Smooth muscle cell of the brain vasculature (primary cell): ENCODE results near the gene SPAM1.
"Not testable (repeated sequence)": the region's sequence is repeated elsewhere in the genome, so short reads cannot be mapped to it uniquely, and the experiment has no call there.

ENCODE experiments used
- DNase-seq: peaks from one replicate; pipeline ENCODE4 v3.0.0-alpha.2; 2012; ENCODE audit warnings: low read depth, low spot score

Gene SPAM1, protein sequence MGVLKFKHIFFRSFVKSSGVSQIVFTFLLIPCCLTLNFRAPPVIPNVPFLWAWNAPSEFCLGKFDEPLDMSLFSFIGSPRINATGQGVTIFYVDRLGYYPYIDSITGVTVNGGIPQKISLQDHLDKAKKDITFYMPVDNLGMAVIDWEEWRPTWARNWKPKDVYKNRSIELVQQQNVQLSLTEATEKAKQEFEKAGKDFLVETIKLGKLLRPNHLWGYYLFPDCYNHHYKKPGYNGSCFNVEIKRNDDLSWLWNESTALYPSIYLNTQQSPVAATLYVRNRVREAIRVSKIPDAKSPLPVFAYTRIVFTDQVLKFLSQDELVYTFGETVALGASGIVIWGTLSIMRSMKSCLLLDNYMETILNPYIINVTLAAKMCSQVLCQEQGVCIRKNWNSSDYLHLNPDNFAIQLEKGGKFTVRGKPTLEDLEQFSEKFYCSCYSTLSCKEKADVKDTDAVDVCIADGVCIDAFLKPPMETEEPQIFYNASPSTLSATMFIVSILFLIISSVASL

DNA sequence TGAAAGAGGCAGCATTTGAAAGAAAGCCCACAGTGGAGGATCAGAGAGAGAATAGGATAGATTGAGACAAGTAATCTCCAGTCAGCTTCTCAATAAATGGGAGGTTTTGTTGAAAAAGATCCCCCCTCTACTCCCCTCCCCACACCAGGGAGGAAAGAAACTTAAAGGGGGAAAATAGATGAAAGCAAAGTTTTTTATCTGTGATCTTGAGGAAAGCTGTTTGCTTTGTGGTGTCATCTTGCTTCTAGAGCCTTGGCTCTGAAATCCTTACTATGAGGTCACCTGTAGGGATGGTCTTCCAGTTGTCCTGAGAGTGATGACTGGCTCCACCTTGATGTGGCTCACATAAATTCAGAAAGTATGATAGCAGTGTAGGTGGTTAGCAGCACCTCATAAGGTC, at the start of gene SPAM1:
SPAM1 (plus strand) TSS at position 301 of the 400 bp plus-strand sequence. CDS start 28,330 bp downstream, outside the sequence.
- no peak for DNase-seq

DNA sequence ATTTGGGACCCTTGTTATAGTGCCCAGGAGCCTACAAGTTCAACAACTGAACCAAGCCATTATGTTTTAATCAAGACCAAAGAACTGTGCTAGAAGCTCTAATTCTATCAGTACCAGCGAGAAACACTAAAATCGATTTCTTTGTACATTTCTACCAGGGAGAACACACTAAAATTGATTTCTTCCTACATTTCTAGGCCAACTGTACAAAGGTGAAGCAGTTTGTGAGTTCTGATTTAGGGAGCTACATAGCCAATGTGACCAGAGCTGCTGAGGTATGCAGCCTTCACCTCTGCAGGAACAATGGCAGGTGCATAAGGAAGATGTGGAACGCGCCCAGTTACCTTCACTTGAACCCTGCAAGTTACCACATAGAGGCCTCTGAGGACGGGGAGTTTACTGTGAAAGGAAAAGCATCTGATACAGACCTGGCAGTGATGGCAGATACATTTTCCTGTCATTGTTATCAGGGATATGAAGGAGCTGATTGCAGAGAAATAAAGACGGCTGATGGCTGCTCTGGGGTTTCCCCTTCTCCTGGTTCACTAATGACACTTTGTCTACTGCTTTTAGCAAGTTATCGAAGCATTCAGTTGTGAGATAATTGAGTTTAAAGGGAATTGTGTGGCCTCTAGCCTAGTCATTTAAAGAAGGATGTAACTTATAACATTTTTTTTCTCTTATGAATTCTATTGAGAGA, 48.3 kb upstream of the SPAM1 start:
- DNase-seq = no peak

DNA sequence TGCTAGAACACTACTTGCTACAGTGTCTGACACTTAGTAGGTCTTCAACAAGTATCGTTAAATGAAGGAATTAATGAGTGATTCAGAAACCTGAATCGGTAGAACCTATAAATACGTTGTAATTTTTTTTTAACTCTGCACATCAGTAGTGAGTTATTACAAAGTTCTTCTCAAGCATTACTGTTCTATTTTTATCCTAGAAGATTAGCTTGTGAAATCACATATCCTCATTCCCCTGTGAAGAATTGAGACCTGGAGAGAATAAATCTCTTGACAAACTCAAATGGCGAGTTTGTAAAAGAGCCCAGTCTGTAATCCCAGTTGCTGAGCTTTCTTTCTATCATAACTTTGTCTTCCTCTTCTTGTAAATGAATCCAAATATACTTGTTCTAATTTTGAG, 45.4 kb upstream of the SPAM1 start:
- no peak for DNase-seq

DNA sequence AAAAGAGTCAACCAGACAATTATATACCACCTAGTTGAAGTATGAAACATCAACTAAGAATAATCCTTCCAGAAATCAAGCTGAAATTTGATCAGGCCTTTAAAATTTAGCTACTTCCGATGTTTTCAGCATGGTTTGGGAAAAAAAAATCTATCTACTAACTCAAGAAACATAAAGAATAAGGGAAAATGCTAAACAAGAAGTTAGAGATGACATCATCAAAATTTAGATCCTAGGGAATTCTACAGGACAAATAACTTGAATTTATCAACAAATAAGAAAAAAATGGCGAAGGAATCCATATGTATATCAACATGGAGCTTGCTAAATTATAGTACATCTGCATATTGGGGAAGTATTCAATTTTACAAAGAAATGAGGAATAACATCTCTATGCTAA, 43.7 kb upstream of the SPAM1 start:
- DNase-seq = no peak

DNA sequence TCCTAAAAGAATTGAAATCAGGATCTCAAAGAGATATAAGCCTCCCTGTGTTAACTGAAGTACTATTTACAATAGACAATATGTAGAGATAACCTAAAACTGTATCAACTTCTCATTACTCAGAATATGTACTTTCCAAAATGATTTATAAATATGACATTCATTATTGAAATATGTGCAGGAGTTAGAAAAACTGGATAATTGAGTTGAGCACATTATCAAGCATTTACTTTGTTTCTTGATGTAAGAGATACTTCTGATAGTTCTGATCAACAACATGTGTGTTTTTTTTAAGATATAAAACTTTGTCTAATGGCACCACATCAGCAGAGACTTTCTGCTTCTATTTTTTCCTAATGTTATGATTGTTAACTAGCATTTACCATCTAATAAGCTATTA, 41.9 kb upstream of the SPAM1 start:
- DNase-seq = no peak

DNA sequence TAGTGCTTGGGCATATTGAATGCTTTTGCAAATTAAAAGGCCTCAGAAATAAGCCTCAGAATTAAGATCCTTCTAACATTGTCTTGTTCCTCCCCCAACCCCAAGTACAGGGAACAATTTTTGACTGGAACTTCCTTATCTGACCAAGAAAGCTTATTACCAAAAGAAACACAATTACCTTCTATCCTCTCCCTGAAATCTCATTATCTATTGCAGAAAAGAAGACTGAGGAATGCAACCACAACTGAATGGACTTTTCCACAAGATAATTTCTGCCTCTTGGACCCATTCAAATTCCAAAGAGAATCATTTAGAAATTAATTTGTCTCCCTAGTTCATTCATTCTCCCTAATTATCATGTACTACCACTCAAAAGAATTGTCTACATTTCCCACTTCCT, 36.8 kb upstream of the SPAM1 start:
- no peak for DNase-seq

DNA sequence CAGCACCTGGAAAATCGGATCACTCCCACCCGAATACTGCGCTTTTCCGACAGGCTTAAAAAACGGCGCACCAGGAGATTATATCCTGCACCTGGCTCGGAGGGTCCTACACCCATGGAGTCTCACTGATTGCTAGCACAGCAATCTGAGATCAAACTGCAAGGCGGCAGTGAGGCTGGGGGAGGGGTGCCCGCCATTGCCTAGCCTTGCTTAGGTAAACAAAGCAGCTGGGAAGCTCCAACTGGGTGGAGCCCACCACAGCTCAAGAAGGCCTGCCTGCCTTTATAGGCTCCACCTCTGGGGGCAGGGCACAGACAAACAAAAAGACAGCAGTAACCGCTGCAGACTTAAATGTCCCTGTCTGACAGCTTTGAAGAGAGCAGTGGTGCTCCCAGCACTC, 30.3 kb upstream of the SPAM1 start:
- DNase-seq = not testable (repeated sequence)

DNA sequence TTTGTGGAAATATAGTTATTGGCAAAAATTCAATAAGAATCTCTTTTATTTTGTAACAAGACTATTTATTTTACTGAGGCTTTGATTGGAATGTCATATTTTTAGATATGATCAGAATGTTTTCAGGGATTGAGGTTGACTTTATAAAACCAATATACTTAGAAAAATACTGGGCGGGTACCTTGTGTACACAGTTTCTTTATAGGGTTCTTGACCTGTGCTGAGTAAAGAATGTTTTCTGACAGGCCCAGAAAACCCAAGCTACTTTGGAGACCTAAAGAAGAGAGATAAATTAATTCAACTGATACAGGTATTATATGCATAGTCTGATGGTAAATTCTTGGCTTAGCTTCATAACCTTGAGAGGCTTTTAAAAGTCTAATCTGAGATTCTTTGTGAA, 23.9 kb upstream of the SPAM1 start:
- DNase-seq = no peak

DNA sequence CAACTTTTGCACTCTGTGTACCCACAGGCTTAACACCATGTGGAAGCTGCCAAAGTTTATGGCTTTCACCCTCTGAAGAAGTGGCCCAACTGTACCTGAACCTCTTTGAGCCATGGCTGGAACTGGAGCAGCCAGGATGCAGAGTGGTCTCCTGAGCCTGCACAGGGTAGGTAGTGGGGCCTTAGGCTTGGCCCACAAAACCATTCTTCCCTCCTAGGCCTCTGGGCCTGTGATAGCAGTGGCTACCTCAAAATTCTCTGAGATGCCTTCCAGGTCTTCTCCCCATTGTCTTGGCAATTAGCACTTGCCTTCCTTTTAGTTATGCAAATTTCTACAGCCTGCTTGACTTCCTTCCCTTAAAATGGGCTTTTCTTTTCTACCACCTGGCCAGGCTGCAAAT, 19.3 kb upstream of the SPAM1 start:
- no peak for DNase-seq

DNA sequence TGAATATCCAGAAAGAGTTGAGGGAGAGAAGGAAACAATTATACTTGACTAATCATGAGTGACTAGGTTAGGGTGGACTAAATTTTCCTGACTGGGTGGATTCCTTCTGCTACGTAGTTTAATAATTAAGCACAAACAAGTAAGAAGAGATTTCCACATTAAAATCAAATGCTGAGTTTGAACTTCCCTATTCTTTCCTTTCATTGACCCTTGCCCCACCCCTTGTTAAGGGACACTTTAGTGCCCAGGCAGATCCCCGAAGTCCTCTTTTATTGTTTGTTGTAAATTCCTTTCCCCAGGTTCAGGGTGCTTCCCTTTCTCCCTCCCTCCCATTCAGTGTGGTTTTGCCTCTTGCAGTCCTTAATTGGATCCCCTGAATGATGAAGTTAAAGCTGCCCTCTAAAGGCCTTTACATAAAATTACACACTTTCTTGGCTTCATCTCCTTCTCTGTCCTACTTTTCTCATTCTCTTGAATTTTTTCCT, 8.8 kb upstream of the SPAM1 start:
- DNase-seq = no peak

DNA sequence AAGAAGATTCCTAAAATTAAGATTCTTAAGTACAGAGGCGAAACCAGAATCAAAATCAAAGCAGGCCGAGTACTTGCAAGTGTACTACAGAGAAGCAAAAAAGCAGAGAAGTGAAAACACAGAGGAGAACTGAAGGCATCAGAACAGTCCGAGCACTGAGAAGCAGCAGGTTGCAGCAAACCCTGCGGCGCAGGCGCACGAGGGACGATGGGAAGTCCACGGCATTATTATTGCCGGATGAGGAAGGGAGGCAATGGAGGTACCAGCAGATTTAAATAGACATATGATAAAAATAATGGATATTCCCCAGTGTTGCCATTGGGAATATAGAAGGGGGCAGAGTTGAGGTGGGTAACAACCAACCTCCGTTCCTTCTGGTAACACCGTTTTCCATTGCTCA, 7.2 kb upstream of the SPAM1 start:
- no peak for DNase-seq

DNA sequence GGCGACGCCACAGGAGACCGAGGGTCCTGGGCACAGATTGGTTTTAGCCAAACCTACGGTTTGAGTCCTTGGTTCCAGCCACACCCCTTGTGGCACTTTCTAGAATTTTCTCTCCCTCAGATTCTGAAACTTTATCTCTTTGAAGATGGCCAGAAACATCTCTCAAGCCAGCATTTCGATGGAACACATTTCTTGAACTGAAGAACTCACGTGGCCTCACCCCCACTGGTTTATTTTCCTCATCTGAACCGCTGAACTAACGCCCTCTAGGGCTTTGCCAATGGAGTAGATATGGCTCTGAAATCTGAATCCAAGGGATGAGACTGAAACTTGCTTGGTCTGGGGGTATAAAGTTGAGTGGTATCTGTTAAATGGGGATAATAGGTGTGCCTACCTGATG, 6.7 kb upstream of the SPAM1 start:
- no peak for DNase-seq

DNA sequence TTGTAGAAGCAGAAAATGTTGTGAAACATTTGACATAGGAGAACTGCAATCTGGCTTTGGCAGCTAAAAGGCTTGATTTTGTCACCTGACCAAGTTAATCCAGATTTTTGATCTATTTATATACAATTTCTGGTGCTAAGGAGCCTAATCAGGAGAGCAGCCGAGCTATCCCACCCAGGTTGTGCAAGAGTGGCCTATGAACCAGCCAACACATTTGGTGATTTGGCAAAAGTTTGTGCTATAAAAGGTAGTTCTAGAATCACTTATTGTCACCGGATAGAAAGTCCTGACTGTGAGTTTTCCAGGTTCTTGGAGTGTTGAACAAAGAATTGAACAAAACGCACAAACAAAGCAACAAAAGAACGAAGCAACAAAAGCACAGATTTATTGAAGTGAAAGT, 1.4 kb upstream of the SPAM1 start:
- DNase-seq = no peak

DNA sequence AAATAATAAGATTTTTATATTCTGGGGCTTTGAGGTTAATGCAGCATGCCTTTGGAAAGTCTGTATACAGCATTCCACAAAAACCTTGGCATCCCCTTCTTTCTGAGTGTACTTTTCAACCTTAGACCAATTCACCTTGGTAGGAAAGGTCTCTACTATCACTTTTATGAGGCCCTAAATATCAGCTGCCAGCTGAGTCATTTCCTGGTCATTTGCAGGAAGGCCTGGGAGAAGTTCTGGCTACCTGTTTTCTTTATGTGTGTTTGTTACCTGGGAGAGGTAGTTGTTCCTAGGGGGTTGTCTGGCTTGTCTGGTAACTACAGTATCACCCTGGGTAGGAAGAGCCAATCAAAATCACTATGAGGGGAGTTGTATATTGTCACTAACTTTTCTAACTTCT, 4.1 kb downstream of the SPAM1 start:
- DNase-seq = no peak

DNA sequence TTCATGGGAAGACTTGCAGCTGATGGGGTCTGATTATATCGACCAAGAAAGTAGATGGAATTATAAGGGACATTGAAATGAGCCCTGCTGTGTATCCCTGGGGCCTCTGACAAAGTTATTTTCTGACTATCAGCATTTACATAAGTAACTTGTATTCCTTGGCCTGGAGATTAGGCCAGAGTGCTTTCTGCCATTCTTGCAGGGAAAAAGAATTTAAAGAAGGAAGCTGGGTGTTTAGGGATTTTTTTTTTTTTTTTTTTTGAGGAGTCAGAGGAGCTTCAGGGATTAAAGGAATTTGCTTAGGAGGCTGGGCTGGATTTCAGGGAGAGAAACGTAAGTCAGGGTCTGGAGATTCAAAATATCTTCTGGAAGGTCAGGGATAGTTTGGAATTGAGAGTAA, 4.6 kb downstream of the SPAM1 start:
- no peak for DNase-seq

DNA sequence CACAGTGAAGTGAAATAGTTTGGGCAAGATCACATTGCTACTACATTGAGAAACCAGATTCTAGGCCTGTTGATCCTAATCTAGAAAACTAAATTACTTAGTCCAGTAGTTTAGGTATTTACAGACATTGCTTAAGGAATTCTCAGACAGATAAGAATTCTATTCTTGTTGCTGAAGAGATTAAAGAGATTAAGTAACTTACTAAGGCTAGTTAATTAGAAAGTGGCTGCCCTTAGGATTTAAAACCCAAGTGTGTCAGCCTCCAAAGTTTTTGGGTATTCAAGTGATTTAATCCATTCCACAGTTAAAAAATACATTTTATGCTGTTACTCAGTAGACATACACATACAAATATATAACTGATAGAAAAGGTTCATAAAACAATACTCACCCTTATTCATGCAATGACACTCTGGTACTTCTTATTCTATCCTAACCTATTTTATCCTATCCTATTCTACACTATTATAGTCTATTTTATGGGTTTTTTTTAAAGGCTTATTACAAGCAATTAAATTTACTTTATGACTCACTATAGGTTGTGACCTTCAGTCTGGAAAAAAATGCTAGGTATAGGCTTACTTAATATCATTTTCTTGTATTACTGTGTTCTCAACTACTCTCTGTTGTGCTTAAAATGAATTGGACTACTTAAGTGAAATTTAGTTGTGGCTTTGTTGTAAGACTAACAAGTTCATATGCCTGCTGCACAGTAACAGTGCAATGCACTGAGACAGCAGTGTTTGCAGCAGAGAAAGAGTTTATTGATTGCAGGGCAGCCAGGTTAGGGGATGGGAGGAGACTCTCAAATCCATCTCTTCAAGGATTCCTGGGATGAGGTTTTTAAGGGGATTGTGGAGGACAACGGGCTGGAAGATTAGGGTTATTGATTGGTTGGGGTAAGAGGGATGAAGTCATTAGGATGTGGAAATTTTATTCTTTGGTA, 10.7 kb downstream of the SPAM1 start:
- no peak for DNase-seq

DNA sequence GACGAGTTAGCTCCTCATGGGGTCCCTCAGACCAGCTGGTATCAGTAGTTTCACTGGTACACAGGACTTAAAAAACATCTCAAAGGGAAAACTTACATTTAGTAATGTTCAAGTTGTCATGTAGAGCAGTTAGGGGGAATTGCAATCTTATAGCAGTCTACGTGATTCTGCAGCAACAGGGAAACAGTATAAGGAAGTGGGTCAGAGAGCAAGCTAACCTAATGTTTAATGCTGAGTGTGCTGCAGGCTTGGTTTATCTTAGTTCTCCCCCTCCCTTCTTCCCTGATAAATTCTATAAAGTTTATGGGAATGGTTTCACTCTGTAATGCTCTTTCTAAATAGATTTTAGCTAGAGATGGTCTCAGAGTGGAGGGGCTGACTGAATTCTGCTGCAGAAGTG, 11.3 kb downstream of the SPAM1 start:
- DNase-seq = no peak

DNA sequence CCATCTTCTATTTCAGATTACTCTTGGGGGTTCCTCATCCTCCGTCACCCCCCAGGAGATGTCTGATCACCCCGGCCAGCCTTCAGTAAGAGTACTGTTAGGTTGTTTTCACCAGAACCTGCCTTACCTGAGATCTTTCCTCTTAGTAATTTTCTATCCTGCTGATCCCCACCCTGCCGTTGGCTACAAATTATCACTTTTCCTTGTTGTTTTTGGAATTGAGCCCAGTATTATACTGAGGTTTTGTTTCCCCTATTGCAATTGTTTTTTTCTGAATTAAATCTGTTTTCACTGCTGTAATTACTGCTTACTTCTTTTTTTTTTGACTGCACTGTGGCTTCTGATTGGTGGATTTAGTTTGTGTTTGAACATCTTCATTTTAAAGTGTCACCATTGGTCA, 14.7 kb downstream of the SPAM1 start:
- no peak for DNase-seq

DNA sequence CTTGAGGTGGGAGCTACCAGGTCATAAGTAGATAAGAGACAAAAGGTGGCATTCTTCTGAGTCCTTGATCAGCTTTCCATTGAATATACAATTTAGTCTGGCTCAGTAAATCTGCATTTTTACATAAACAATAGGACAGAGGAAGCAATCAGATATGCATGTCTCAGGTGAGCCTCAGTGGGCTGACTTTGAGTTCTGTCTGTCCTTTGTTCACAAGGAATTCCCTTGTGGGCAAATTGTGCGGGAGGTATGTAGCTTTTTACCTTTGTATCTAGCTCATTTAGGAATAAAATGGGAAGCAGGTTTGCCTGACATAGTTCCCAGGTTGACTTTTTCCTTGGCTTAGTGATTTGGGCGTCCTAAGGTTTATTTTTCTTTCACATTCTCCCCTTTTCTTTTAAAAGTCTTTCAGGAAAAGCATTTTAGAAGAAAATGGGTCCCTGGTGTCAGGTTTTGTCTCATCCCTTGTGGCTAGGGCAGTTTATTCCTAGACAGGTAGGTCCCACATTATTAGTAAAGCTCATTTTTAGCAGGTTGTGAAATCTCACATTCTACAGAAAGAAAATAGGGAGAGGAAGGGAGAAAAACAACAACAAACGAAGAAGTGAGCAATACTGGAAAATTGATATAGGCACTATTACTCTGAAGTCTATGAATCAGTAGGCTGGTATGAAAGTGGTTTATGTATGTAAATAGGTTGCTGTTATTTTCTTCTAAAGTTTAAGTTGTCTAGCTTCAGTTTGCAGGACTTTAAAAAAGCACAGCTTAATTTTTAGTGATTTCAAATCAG, 16.5 kb downstream of the SPAM1 start:
- no peak for DNase-seq

DNA sequence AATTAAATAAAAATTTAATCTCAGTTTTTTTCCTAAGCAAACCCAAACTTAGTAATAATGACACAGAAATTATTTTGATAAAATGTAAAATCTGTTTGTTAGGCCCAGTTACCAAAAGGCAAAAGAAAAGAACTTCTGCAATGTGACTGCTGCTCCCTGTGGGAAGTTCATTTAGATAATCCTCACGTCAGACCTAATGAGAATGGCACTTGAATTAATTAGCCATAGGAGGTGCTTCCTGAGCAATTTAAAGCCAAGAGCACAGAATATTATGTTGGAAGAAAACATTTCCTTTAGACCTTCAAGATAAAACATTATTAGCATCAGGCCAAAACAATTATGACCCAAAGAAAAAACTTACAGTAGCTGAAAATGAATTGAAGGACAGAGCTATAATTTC, 19.4 kb downstream of the SPAM1 start:
- DNase-seq = no peak

DNA sequence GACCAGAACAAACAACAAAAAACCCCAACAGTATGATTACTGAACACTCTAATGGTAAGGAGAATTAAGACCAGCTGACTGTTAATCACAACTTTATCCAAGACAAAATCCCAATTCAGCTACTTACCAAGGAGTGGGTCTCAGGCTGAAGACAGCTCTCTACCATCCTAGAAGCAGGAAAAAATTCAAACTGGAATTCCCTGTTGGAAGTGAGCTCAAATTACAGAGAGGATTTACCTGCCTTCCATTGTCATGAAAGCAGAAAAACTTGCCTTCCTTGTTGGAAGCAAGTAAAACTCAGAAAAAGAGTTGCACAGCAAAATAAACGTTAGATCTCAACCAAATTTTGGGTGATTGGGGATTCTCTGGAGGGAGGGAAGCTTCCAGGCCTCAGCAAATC, 20.9 kb downstream of the SPAM1 start:
- DNase-seq = no peak
